Vagina (tissue), 2 donors: ENCODE measurements around the gene FMNL2. TPM values are rescaled to one million over a fixed set of nuclear protein-coding genes. Genes with fewer than 3 reads are reported as not detected.

Experiments used
- DNase-seq, 2 donors: peaks; one replicate each; pipeline ENCODE4 v3.0.0-alpha.2; 2017; ENCODE audit errors: extremely low spot score in 2 of 2
- H3K27ac ChIP-seq: fragments of 200-600 bp; sonication (generic); one replicate; pipeline ENCODE4 v1.5.1; 2019
- H3K27me3 ChIP-seq: fragments of 200-600 bp; sonication (generic); one replicate; pipeline ENCODE4 v1.5.1; 2019
- H3K36me3 ChIP-seq, 2 donors: fragments of 200-600 bp; sonication (generic); one replicate each; pipeline ENCODE4 v1.5.1; 2017 to 2019
- H3K4me1 ChIP-seq: fragments of 200-600 bp; sonication (generic); one replicate; pipeline ENCODE4 v1.5.1; 2019
- H3K4me3 ChIP-seq, 2 donors: fragments of 200-600 bp; sonication (generic); 1 replicate in 1 of 2; 2 replicates in 1 of 2; pipeline ENCODE4 v1.5.1; 2016 to 2019
- H3K9me3 ChIP-seq: fragments of 200-600 bp; sonication (generic); one replicate; pipeline ENCODE4 v1.5.1; 2019
- CTCF ChIP-seq, 3 experiments: fragments of 450-650 bp in 2 of 3; fragments of 200-600 bp in 1 of 3; sonication (generic) in 1 of 3; IDR thresholded peaks; one replicate each; pipeline ENCODE4 v1.5.1; 2017 to 2019; ENCODE audit warnings: antibody characterized with exemption in 3 of 3, mild to moderate bottlenecking in 2 of 3, moderate library complexity in 2 of 3
- POLR2A ChIP-seq, 2 donors: fragments of 450-650 bp; IDR thresholded peaks; one replicate each; pipeline ENCODE4 v1.6.1; 2017; ENCODE audit warnings: antibody characterized with exemption in 2 of 2, mild to moderate bottlenecking in 2 of 2, moderate library complexity in 2 of 2
- POLR2AphosphoS5 ChIP-seq, 2 donors: sonication (generic); formaldehyde crosslinking; IDR thresholded peaks; one replicate each; pipeline ENCODE4 v1.9.0; 2017; ENCODE audit warnings: antibody characterized with exemption in 2 of 2, mild to moderate bottlenecking in 2 of 2, low read depth in 1 of 2; ENCODE audit not compliant: insufficient read depth in 1 of 2
- intact Hi-C: fragments of 100-400 bp; cut with DNase I; formaldehyde crosslinking; loops from one replicate; pipeline ENCODE4 v1.15.1; 2023
- total RNA-seq: library from RNA; depleted of rRNA; stranded (reverse); fragments of >200 nt; gene quantifications from one replicate; pipeline ENCODE4 v1.2.3, GENCODE V29; 2016

The FMNL2 gene
- total RNA-seq, 1 donor from 2014 or later: 35.4 TPM

- Histone ChIP-seq H3K9me3 (no peaks in the 10 kb centered on the region), H3K4me1 (peaks cover 4% of the 10 kb centered on the region), H3K4me3 (no peak overlapping the region), H3K27me3 (no peaks in the 10 kb centered on the region), H3K27ac (no peak overlapping the region), H3K36me3 (no peaks in the 10 kb centered on the region)
- no peak for TF ChIP-seq POLR2AphosphoS5 (IDR thresholded peaks at IDR 0.05; ENCODE audit: insufficient read depth in 1 of 2, low read depth in 1 of 2)
- TF ChIP-seq CTCF (IDR thresholded peaks at IDR 0.05): no peak
- no peak for TF ChIP-seq POLR2A (IDR thresholded peaks at IDR 0.05)
- intact Hi-C loops: no loop called here
- DNase-seq: no peak
Observed at GRCh38 chr2:152565884-152566727, 231.1 kb downstream of the FMNL2 start.

- no peak for DNase-seq
- no peak overlapping the region for H3K4me3 ChIP-seq
- TF ChIP-seq CTCF (IDR thresholded peaks at IDR 0.05): no peak
- TF ChIP-seq POLR2A (IDR thresholded peaks at IDR 0.05): no peak
- TF ChIP-seq POLR2AphosphoS5 (IDR thresholded peaks at IDR 0.05; ENCODE audit: insufficient read depth in 1 of 2, low read depth in 1 of 2): no peak
- H3K36me3 ChIP-seq: no peaks in the 10 kb centered on the region
- H3K27ac ChIP-seq: no peak overlapping the region
- no peaks in the 10 kb centered on the region for H3K27me3 ChIP-seq
- intact Hi-C loops: no loop called here
- peaks cover 6% of the 10 kb centered on the region for H3K4me1 ChIP-seq
- no peaks in the 10 kb centered on the region for H3K9me3 ChIP-seq
Observed at GRCh38 chr2:152566728-152567069, 231.7 kb downstream of the FMNL2 start.

- Histone ChIP-seq H3K4me1 (peaks cover 6% of the 10 kb centered on the region), H3K27ac (no peak overlapping the region), H3K9me3 (no peaks in the 10 kb centered on the region), H3K4me3 (no peak overlapping the region), H3K36me3 (no peaks in the 10 kb centered on the region), H3K27me3 (no peaks in the 10 kb centered on the region)
- no peak for DNase-seq
- intact Hi-C loops: no loop called here
- TF ChIP-seq POLR2A (IDR thresholded peaks at IDR 0.05): no peak
- TF ChIP-seq POLR2AphosphoS5 (IDR thresholded peaks at IDR 0.05; ENCODE audit: insufficient read depth in 1 of 2, low read depth in 1 of 2): no peak
- no peak for TF ChIP-seq CTCF (IDR thresholded peaks at IDR 0.05)
Observed at GRCh38 chr2:152568531-152568930, 233.6 kb downstream of the FMNL2 start.

GRCh38 chr2:152569186-152569585, 234.2 kb downstream of the FMNL2 start:
- no peak for DNase-seq
- Histone ChIP-seq H3K9me3 (no peaks in the 10 kb centered on the region), H3K4me1 (peaks cover 6% of the 10 kb centered on the region), H3K27me3 (no peaks in the 10 kb centered on the region), H3K4me3 (no peak overlapping the region), H3K36me3 (no peaks in the 10 kb centered on the region), H3K27ac (no peak overlapping the region)
- TF ChIP-seq POLR2AphosphoS5 (IDR thresholded peaks at IDR 0.05; ENCODE audit: insufficient read depth in 1 of 2, low read depth in 1 of 2): no peak
- no peak for TF ChIP-seq POLR2A (IDR thresholded peaks at IDR 0.05)
- TF ChIP-seq CTCF (IDR thresholded peaks at IDR 0.05): no peak
- intact Hi-C loops: no loop called here

GRCh38 chr2:152571048-152571766, 236.2 kb downstream of the FMNL2 start:
- Histone ChIP-seq H3K4me1 (peaks cover 6% of the 10 kb centered on the region), H3K27me3 (no peaks in the 10 kb centered on the region), H3K27ac (no peak overlapping the region), H3K4me3 (no peak overlapping the region), H3K9me3 (no peaks in the 10 kb centered on the region), H3K36me3 (no peaks in the 10 kb centered on the region)
- intact Hi-C loops: no loop called here
- DNase-seq: no peak
- TF ChIP-seq POLR2AphosphoS5 (IDR thresholded peaks at IDR 0.05; ENCODE audit: insufficient read depth in 1 of 2, low read depth in 1 of 2) (no peak), CTCF (IDR thresholded peaks at IDR 0.05) (no peak), POLR2A (IDR thresholded peaks at IDR 0.05) (no peak)
